ENCODE measurements around the gene MTFR1L. TPM values are rescaled to one million over a fixed set of nuclear protein-coding genes. Genes with fewer than 3 reads are reported as not detected.
A peak's percentile ranks its signal among the peaks of the same experiment; 100 is the strongest.

Gene MTFR1L
- total and polyA plus RNA-seq, 7 donors = 26.1 to 150 (median 106) TPM

- 63 to 77% methylated on average over 6 of the region's 6 CpGs for WGBS, 2 donors
- Histone ChIP-seq H3K4me1 (peaks cover 0 to 79% (median 57%) of the 10 kb centered on the region in 4 donors), H3K36me3 (peaks cover 0 to 21% (median 9%) of the 10 kb centered on the region in 4 donors), H3K4me3 (no peak overlapping the region), H3K27me3 (no peaks in the 10 kb centered on the region), H3K9me3 (no peaks in the 10 kb centered on the region), H3K27ac (no peak overlapping the region)
- TF ChIP-seq POLR2A (IDR thresholded peaks at IDR 0.05) = no peak
- no peak for TF ChIP-seq EP300 (IDR thresholded peaks at IDR 0.05)
- TF ChIP-seq POLR2AphosphoS5 (IDR thresholded peaks at IDR 0.05) = no peak
- TF ChIP-seq CTCF (IDR thresholded peaks at IDR 0.05) = no peak
- intact Hi-C loops (cut with DNase I) = no loop called here
- no peak for DNase-seq
Observed at GRCh38 chr1:25802915-25803314, 16.8 kb upstream of the MTFR1L start.

GRCh38 chr1:25803368-25803767, 16.4 kb upstream of the MTFR1L start:
- Histone ChIP-seq H3K27me3 (no peaks in the 10 kb centered on the region), H3K27ac (peak overlapping the region in 2 of 4 donors; percentile 25 to 65), H3K9me3 (no peaks in the 10 kb centered on the region), H3K4me1 (peaks cover 0 to 75% (median 57%) of the 10 kb centered on the region in 4 donors), H3K4me3 (no peak overlapping the region), H3K36me3 (peaks cover 0 to 25% (median 10%) of the 10 kb centered on the region in 4 donors)
- DNase-seq = no peak
- intact Hi-C loops (cut with DNase I) = no loop called here
- TF ChIP-seq EP300 (IDR thresholded peaks at IDR 0.05) (no peak), CTCF (IDR thresholded peaks at IDR 0.05) (no peak), POLR2A (IDR thresholded peaks at IDR 0.05) (no peak), POLR2AphosphoS5 (IDR thresholded peaks at IDR 0.05) (no peak)
- WGBS, 2 donors = 92 to 100% methylated on average over 1 of the region's 1 CpG

GRCh38 chr1:25804244-25804963, 15.3 kb upstream of the MTFR1L start:
- Histone ChIP-seq H3K4me3 (no peak overlapping the region), H3K27ac (peak overlapping the region in 3 of 4 donors; percentile 56 to 65 (median 65)), H3K36me3 (peaks cover 0 to 35% (median 17%) of the 10 kb centered on the region in 4 donors), H3K27me3 (no peaks in the 10 kb centered on the region), H3K9me3 (no peaks in the 10 kb centered on the region), H3K4me1 (peaks cover 0 to 64% (median 52%) of the 10 kb centered on the region in 4 donors)
- DNase-seq = no peak
- WGBS, 2 donors = 76 to 85% methylated on average over 10 of the region's 10 CpGs
- TF ChIP-seq CTCF (IDR thresholded peaks at IDR 0.05) (no peak), POLR2AphosphoS5 (IDR thresholded peaks at IDR 0.05) (no peak), EP300 (IDR thresholded peaks at IDR 0.05) (no peak), POLR2A (IDR thresholded peaks at IDR 0.05) (no peak)
- intact Hi-C loops (cut with DNase I) = no loop called here

- 90 to 92% methylated on average over 15 of the region's 15 CpGs for WGBS, 2 donors
- intact Hi-C loops (cut with DNase I) = no loop called here
- Histone ChIP-seq H3K36me3 (peaks cover 0 to 43% (median 20%) of the 10 kb centered on the region in 4 donors), H3K4me1 (peaks cover 0 to 62% (median 48%) of the 10 kb centered on the region in 4 donors), H3K27me3 (no peaks in the 10 kb centered on the region), H3K9me3 (no peaks in the 10 kb centered on the region), H3K4me3 (no peak overlapping the region), H3K27ac (peak overlapping the region; percentile 46 to 65 (median 60))
- no peak for DNase-seq
- TF ChIP-seq POLR2A (IDR thresholded peaks at IDR 0.05) (no peak), CTCF (IDR thresholded peaks at IDR 0.05) (no peak), EP300 (IDR thresholded peaks at IDR 0.05) (no peak), POLR2AphosphoS5 (IDR thresholded peaks at IDR 0.05) (no peak)
Observed at GRCh38 chr1:25804964-25805862, 14.5 kb upstream of the MTFR1L start.
